ENCODE results near the gene PACRG. TPM values are rescaled to one million over a fixed set of nuclear protein-coding genes. Genes with fewer than 3 reads are reported as not detected.

PACRG gene
- total and polyA plus RNA-seq, 2 experiments from 2014 or later: not detected

- H3K36me3 ChIP-seq (ENCODE audit: low read depth): no peaks in the 10 kb centered on the region
- H3K9me3 ChIP-seq (ENCODE audit: low read depth): no peaks in the 10 kb centered on the region
- no peak overlapping the region for H3K27ac ChIP-seq
- no peaks in the 10 kb centered on the region for H4K20me1 ChIP-seq (ENCODE audit: insufficient read depth)
- 66 to 69% methylated on average over 8 of the region's 8 CpGs for WGBS, 2 experiments (ENCODE audit: low coverage in 1 of 2, low lambda C conversion rate in 2 of 2, missing lambda C conversion rate in 2 of 2)
- H3K4me2 ChIP-seq (ENCODE audit: unreplicated experiment): no peak overlapping the region
- H3K79me2 ChIP-seq (ENCODE audit: insufficient read depth): no peaks in the 10 kb centered on the region
- no peaks in the 10 kb centered on the region for H3K9me2 ChIP-seq (ENCODE audit: insufficient read depth)
- no peak for DNase-seq
- H2AFZ ChIP-seq: no peak overlapping the region
- no peak overlapping the region for H3K4me3 ChIP-seq
- no peaks in the 10 kb centered on the region for H3K4me1 ChIP-seq (ENCODE audit: insufficient read depth)
- no peaks in the 10 kb centered on the region for H3K27me3 ChIP-seq (replicated peaks; ENCODE audit: insufficient read depth)
- H3K9ac ChIP-seq: no peak overlapping the region
- in situ Hi-C loops (cut with MboI): no loop called here
- no peaks in the 10 kb centered on the region for H3F3A ChIP-seq (ENCODE audit: insufficient read depth)
- no peak for TF ChIP-seq EZH2phosphoT487 (IDR thresholded peaks at IDR 0.05; ENCODE audit: insufficient read depth, low read depth)
- TF ChIP-seq EZH2 (IDR thresholded peaks at IDR 0.05; ENCODE audit: insufficient read depth, poor library complexity, severe bottlenecking): no peak
Observed at GRCh38 chr6:163077134-163077533, 349.4 kb downstream of the PACRG start.

GRCh38 chr6:163078712-163079111 is 350.9 kb downstream of the PACRG start:
- no peak overlapping the region for H3K27ac ChIP-seq
- WGBS, 2 experiments (ENCODE audit: low coverage in 1 of 2, low lambda C conversion rate in 2 of 2, missing lambda C conversion rate in 2 of 2): 70 to 71% methylated on average over 7 of the region's 7 CpGs
- no peaks in the 10 kb centered on the region for H3K36me3 ChIP-seq (ENCODE audit: low read depth)
- in situ Hi-C loops (cut with MboI): no loop called here
- no peaks in the 10 kb centered on the region for H3K27me3 ChIP-seq (replicated peaks; ENCODE audit: insufficient read depth)
- no peak for DNase-seq
- H3K4me2 ChIP-seq (ENCODE audit: unreplicated experiment): no peak overlapping the region
- H3F3A ChIP-seq (ENCODE audit: insufficient read depth): no peaks in the 10 kb centered on the region
- no peaks in the 10 kb centered on the region for H3K79me2 ChIP-seq (ENCODE audit: insufficient read depth)
- no peaks in the 10 kb centered on the region for H3K9me3 ChIP-seq (ENCODE audit: low read depth)
- H3K4me3 ChIP-seq: no peak overlapping the region
- H3K9ac ChIP-seq: no peak overlapping the region
- H3K4me1 ChIP-seq (ENCODE audit: insufficient read depth): no peaks in the 10 kb centered on the region
- TF ChIP-seq EZH2 (IDR thresholded peaks at IDR 0.05; ENCODE audit: insufficient read depth, poor library complexity, severe bottlenecking): no peak
- H2AFZ ChIP-seq: no peak overlapping the region
- H4K20me1 ChIP-seq (ENCODE audit: insufficient read depth): no peaks in the 10 kb centered on the region
- no peaks in the 10 kb centered on the region for H3K9me2 ChIP-seq (ENCODE audit: insufficient read depth)

GRCh38 chr6:163080228-163080627 is 352.5 kb downstream of the PACRG start:
- H4K20me1 ChIP-seq (ENCODE audit: insufficient read depth): no peaks in the 10 kb centered on the region
- no peaks in the 10 kb centered on the region for H3K27me3 ChIP-seq (replicated peaks; ENCODE audit: insufficient read depth)
- no peaks in the 10 kb centered on the region for H3K4me1 ChIP-seq (ENCODE audit: insufficient read depth)
- no peak overlapping the region for H2AFZ ChIP-seq
- H3F3A ChIP-seq (ENCODE audit: insufficient read depth): no peaks in the 10 kb centered on the region
- TF ChIP-seq EZH2 (IDR thresholded peaks at IDR 0.05; ENCODE audit: insufficient read depth, poor library complexity, severe bottlenecking) (no peak), EZH2phosphoT487 (IDR thresholded peaks at IDR 0.05; ENCODE audit: insufficient read depth, low read depth) (no peak)
- in situ Hi-C loops (cut with MboI): no loop called here
- H3K36me3 ChIP-seq (ENCODE audit: low read depth): no peaks in the 10 kb centered on the region
- H3K4me2 ChIP-seq (ENCODE audit: unreplicated experiment): no peak overlapping the region
- no peak overlapping the region for H3K9ac ChIP-seq
- no peaks in the 10 kb centered on the region for H3K9me2 ChIP-seq (ENCODE audit: insufficient read depth)
- H3K27ac ChIP-seq: no peak overlapping the region
- DNase-seq: no peak
- no peaks in the 10 kb centered on the region for H3K9me3 ChIP-seq (ENCODE audit: low read depth)
- H3K79me2 ChIP-seq (ENCODE audit: insufficient read depth): no peaks in the 10 kb centered on the region
- no peak overlapping the region for H3K4me3 ChIP-seq
- 41 to 55% methylated on average over 5 of the region's 5 CpGs for WGBS, 2 experiments (ENCODE audit: low coverage in 1 of 2, low lambda C conversion rate in 2 of 2, missing lambda C conversion rate in 2 of 2)

DNA sequence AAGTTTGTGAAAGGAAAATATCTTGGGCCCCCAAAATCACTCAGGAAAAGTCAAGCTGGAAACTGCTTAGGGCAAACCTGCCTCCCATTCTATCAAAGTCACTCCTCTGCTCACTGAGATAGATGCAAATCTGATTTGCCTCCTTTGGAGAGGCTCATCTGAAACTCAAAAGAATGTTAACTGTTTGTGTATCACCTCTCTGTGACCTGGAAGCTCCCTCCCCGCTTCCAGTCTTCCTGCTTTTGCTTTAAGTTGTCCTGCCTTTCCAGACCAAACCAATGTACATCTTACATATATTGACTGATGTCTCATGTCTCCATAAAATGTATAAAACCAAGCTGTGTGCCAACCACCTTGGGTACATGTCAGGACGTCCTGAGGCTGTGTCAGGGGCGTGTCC is 355.4 kb downstream of the PACRG start:
- H3K9ac ChIP-seq: no peak overlapping the region
- no peaks in the 10 kb centered on the region for H4K20me1 ChIP-seq (ENCODE audit: insufficient read depth)
- WGBS, 2 experiments (ENCODE audit: low coverage in 1 of 2, low lambda C conversion rate in 2 of 2, missing lambda C conversion rate in 2 of 2): 69% methylated on average over 3 of the region's 3 CpGs
- H3K4me3 ChIP-seq: no peak overlapping the region
- no peaks in the 10 kb centered on the region for H3K4me1 ChIP-seq (ENCODE audit: insufficient read depth)
- no peaks in the 10 kb centered on the region for H3K27me3 ChIP-seq (replicated peaks; ENCODE audit: insufficient read depth)
- H3K4me2 ChIP-seq (ENCODE audit: unreplicated experiment): no peak overlapping the region
- TF ChIP-seq EZH2 (IDR thresholded peaks at IDR 0.05; ENCODE audit: insufficient read depth, poor library complexity, severe bottlenecking): no peak
- no peak for TF ChIP-seq EZH2phosphoT487 (IDR thresholded peaks at IDR 0.05; ENCODE audit: insufficient read depth, low read depth)
- no peaks in the 10 kb centered on the region for H3K9me2 ChIP-seq (ENCODE audit: insufficient read depth)
- no peaks in the 10 kb centered on the region for H3K9me3 ChIP-seq (ENCODE audit: low read depth)
- no peaks in the 10 kb centered on the region for H3K36me3 ChIP-seq (ENCODE audit: low read depth)
- in situ Hi-C loops (cut with MboI): no loop called here
- no peak for DNase-seq
- H3K27ac ChIP-seq: no peak overlapping the region
- H2AFZ ChIP-seq: no peak overlapping the region
- H3F3A ChIP-seq (ENCODE audit: insufficient read depth): no peaks in the 10 kb centered on the region
- no peaks in the 10 kb centered on the region for H3K79me2 ChIP-seq (ENCODE audit: insufficient read depth)

DNA sequence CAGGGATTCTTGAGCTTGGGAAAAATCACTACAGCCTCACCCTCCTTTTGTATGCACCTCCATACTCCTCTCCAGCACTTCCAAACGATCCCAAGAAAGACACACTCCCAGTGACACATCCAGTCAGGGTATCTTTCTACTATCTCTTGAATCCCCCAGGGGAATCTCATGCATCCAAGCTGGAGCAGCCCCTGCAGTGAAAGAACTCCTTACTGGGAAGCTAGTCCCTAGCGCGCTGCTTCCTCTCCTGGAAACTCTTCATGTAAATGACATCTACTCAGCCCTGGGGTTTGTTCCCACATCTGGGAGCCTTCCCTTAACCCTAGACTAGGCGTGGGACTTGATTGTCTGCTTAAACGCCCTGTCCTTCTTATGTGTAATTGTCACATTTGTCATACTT is 357.7 kb downstream of the PACRG start:
- TF ChIP-seq EZH2phosphoT487 (IDR thresholded peaks at IDR 0.05; ENCODE audit: insufficient read depth, low read depth): no peak
- TF ChIP-seq EZH2 (IDR thresholded peaks at IDR 0.05; ENCODE audit: insufficient read depth, poor library complexity, severe bottlenecking): no peak
- H3K4me2 ChIP-seq (ENCODE audit: unreplicated experiment): no peak overlapping the region
- WGBS, 2 experiments (ENCODE audit: low coverage in 1 of 2, low lambda C conversion rate in 2 of 2, missing lambda C conversion rate in 2 of 2): 43 to 48% methylated on average over 5 of the region's 5 CpGs

More for the DNA sequence above, 357.7 kb downstream of the PACRG start:
- no peaks in the 10 kb centered on the region for H3F3A ChIP-seq (ENCODE audit: insufficient read depth)
- in situ Hi-C loops (cut with MboI): no loop called here
- H3K79me2 ChIP-seq (ENCODE audit: insufficient read depth): no peaks in the 10 kb centered on the region
- H3K9me2 ChIP-seq (ENCODE audit: insufficient read depth): no peaks in the 10 kb centered on the region
- H3K9me3 ChIP-seq (ENCODE audit: low read depth): no peaks in the 10 kb centered on the region
- H3K4me3 ChIP-seq: no peak overlapping the region
- H3K36me3 ChIP-seq (ENCODE audit: low read depth): no peaks in the 10 kb centered on the region
- no peak for DNase-seq
- no peaks in the 10 kb centered on the region for H3K4me1 ChIP-seq (ENCODE audit: insufficient read depth)
- no peaks in the 10 kb centered on the region for H3K27me3 ChIP-seq (replicated peaks; ENCODE audit: insufficient read depth)
- H3K9ac ChIP-seq: no peak overlapping the region
- no peaks in the 10 kb centered on the region for H4K20me1 ChIP-seq (ENCODE audit: insufficient read depth)
- H3K27ac ChIP-seq: no peak overlapping the region
- no peak overlapping the region for H2AFZ ChIP-seq
